ACHN (cell line): ENCODE data around the gene AGR3.
A peak's percentile ranks its signal among the peaks of the same experiment; 100 is the strongest.
"Not testable (repeated sequence)": the region's sequence is repeated elsewhere in the genome, so short reads cannot be mapped to it uniquely, and the experiment has no call there.

Experiments used
- DNase-seq: peaks from one replicate; pipeline ENCODE4 v3.0.0-alpha.2; 2015
- in situ Hi-C: cut with HindIII; loops from 2 replicates; pipeline ENCODE4 v1.10.0; 2017; ENCODE audit warnings: low sequenced_read_pairs, low pct_ligation_motif_present, low pct_unique_long_range_greater_than_20kb

AGR3 gene

GRCh38 chr7:16904076-16904475 lies 22.3 kb upstream of the AGR3 start:
- no peak for DNase-seq
- in situ Hi-C loops: no loop called here

GRCh38 chr7:16900209-16900768 lies 18.5 kb upstream of the AGR3 start:
- DNase-seq: no peak
- in situ Hi-C loops: no loop called here

- in situ Hi-C loops: no loop called here
- DNase-seq: no peak
These were observed 10.3 kb upstream of the AGR3 start for GRCh38 chr7:16891874-16892643.

- DNase-seq: peak; percentile 78
- in situ Hi-C loops: no loop called here
These were observed 9.6 kb upstream of the AGR3 start for GRCh38 chr7:16891338-16891737.

GRCh38 chr7:16889851-16890415 lies 8.2 kb upstream of the AGR3 start:
- DNase-seq: no peak
- in situ Hi-C loops: no loop called here

GRCh38 chr7:16889305-16889704 lies 7.5 kb upstream of the AGR3 start:
- in situ Hi-C loops: no loop called here
- DNase-seq: no peak

- no peak for DNase-seq
- in situ Hi-C loops: no loop called here
These were observed 2.1 kb upstream of the AGR3 start for GRCh38 chr7:16883918-16884317.

GRCh38 chr7:16880554-16880953 lies 1.2 kb downstream of the AGR3 start:
- no peak for DNase-seq
- in situ Hi-C loops: no loop called here

GRCh38 chr7:16879181-16879580 lies 2.6 kb downstream of the AGR3 start:
- in situ Hi-C loops: no loop called here
- DNase-seq: no peak

- DNase-seq: no peak
- in situ Hi-C loops: no loop called here
These were observed 5.9 kb downstream of the AGR3 start for GRCh38 chr7:16875861-16876260.

GRCh38 chr7:16874066-16874465 lies 7.7 kb downstream of the AGR3 start:
- DNase-seq: no peak
- in situ Hi-C loops: no loop called here

GRCh38 chr7:16867328-16867727 lies 14.5 kb downstream of the AGR3 start:
- in situ Hi-C loops: no loop called here
- no peak for DNase-seq

GRCh38 chr7:16853189-16853588 lies 28.6 kb downstream of the AGR3 start:
- DNase-seq, in situ Hi-C loops: not testable (repeated sequence)

- in situ Hi-C loops: no loop called here
- no peak for DNase-seq
These were observed 30.0 kb downstream of the AGR3 start for GRCh38 chr7:16851829-16852228.

- no peak for DNase-seq
- in situ Hi-C loops: no loop called here
These were observed 30.9 kb downstream of the AGR3 start for GRCh38 chr7:16850614-16851466.

GRCh38 chr7:16849296-16850148 lies 32.3 kb downstream of the AGR3 start:
- in situ Hi-C loops: no loop called here
- DNase-seq: no peak

- in situ Hi-C loops: no loop called here
- DNase-seq: no peak
These were observed 34.4 kb downstream of the AGR3 start for GRCh38 chr7:16847381-16847860.

- no peak for DNase-seq
- in situ Hi-C loops: no loop called here
These were observed 35.1 kb downstream of the AGR3 start for GRCh38 chr7:16846601-16847165.
